Common myeloid progenitor, CD34-positive (primary cell): ENCODE data around the gene BOK.
"Not testable (repeated sequence)": the region's sequence is repeated elsewhere in the genome, so short reads cannot be mapped to it uniquely, and the experiment has no call there.

Experiments
- CTCF ChIA-PET: fragments of 350-600 bp; sonication (Branson Sonifier 250); formaldehyde crosslinking; loops from one replicate; lab custom pipeline; 2021; ENCODE audit warnings: antibody characterized with exemption; lab: Charles Lee
- POLR2A ChIA-PET: fragments of 350-600 bp; sonication (Branson Sonifier 250); formaldehyde crosslinking; loops from one replicate; lab custom pipeline; 2021; ENCODE audit warnings: antibody characterized with exemption; lab: Charles Lee
- DNase-seq, 3 donors: peaks; one replicate each; pipeline versions ENCODE4 v3.0.0 to v3.0.0-alpha.2; 2013
- H3K27ac ChIP-seq, 2 experiments: 1 replicate in 1 of 2; 2 replicates in 1 of 2; pipeline ENCODE4 v1.7.0; 2013; ENCODE audit warnings: inconsistent platforms in 2 of 2, low read length in 2 of 2, mild to moderate bottlenecking in 2 of 2, low read depth in 1 of 2, moderate library complexity in 1 of 2; ENCODE audit not compliant: severe bottlenecking in 2 of 2, insufficient read depth in 1 of 2, poor library complexity in 1 of 2
- H3K27me3 ChIP-seq, 5 experiments: replicated peaks in 2 of 5; 1 replicate in 3 of 5; 2 replicates in 2 of 5; pipeline versions ENCODE4 v1.6.1 to v1.7.0; 2013; ENCODE audit warnings: low read length in 4 of 5, mild to moderate bottlenecking in 2 of 5, moderate library complexity in 2 of 5, inconsistent platforms in 1 of 5; ENCODE audit not compliant: insufficient read depth in 5 of 5, control insufficient read depth in 4 of 5
- H3K36me3 ChIP-seq, 4 experiments: 1 replicate in 2 of 4; 2 replicates in 2 of 4; pipeline versions ENCODE4 v1.6.1 to v1.7.0; 2013; ENCODE audit warnings: low read length in 3 of 4, control low read depth in 1 of 4, mild to moderate bottlenecking in 1 of 4; ENCODE audit not compliant: control insufficient read depth in 4 of 4, insufficient read depth in 4 of 4
- H3K4me1 ChIP-seq, 4 experiments: 1 replicate in 3 of 4; 2 replicates in 1 of 4; pipeline versions ENCODE4 v1.6.1 to v1.7.1; 2013; ENCODE audit warnings: low read length in 3 of 4, mild to moderate bottlenecking in 3 of 4, control low read depth in 1 of 4, inconsistent platforms in 1 of 4, moderate library complexity in 1 of 4; ENCODE audit not compliant: control insufficient read depth in 4 of 4, insufficient read depth in 4 of 4; ENCODE audit errors: control extremely low read depth in 1 of 4
- H3K4me3 ChIP-seq, 7 experiments: 1 replicate in 4 of 7; 2 replicates in 3 of 7; pipeline versions ENCODE4 v1.5.1 to v1.7.0; 2013; ENCODE audit warnings: mild to moderate bottlenecking in 7 of 7, low read length in 6 of 7, moderate library complexity in 6 of 7, inconsistent platforms in 2 of 7, low read depth in 2 of 7, control low read depth in 1 of 7; ENCODE audit not compliant: insufficient read depth in 4 of 7, control insufficient read depth in 1 of 7; ENCODE audit errors: extremely low read depth in 1 of 7
- H3K9me3 ChIP-seq, 5 experiments: 1 replicate in 4 of 5; 2 replicates in 1 of 5; pipeline versions ENCODE4 v1.6.1 to v1.7.1; 2013; ENCODE audit warnings: low read length in 4 of 5, mild to moderate bottlenecking in 2 of 5, inconsistent platforms in 1 of 5, low read depth in 1 of 5, moderate library complexity in 1 of 5; ENCODE audit not compliant: control insufficient read depth in 4 of 5, insufficient read depth in 2 of 5; ENCODE audit errors: control extremely low read depth in 1 of 5
- WGBS: methylation state at CpG from one replicate; pipeline ENCODE4 v1.1.5; 2013; ENCODE audit not compliant: insufficient coverage; 5-methylcytosine and 5-hydroxymethylcytosine counted together

The BOK gene

DNA sequence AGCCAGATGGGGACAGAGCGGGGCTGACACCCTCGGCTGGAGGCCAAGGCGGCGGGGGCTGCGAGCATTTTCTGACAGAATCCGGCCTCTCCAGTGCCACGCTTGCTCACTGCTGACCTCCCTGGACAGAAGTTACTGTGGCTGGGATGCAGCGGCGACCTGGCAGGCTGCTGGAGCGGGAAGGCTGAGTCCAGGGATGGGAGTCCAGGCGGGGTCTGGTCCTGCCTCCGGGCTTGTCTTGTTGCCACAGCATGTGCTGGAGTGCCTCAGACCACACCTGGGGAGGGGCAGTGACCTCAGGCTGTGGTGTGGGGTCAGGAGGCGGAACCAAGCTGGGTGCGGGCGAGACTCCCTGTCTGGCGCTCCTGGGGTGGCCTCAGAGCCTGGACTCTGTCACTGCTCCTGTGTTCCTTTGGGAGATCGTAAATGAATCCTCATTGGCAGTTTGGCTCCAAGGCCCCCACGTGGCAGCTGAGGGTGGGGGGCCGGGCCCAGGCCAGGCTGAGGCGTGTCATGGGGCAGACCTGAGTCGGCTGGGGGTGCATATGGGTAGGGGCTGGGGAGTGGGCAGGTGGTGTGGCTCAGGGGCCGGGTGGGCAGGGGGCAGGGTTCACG, 5.5 kb downstream of the BOK start:
- Histone ChIP-seq H3K4me1 (peaks cover 0 to 7% (median 6%) of the 10 kb centered on the region in 4 experiments), H3K9me3 (no peaks in the 10 kb centered on the region), H3K36me3 (no peaks in the 10 kb centered on the region), H3K27me3 (peaks cover 0 to 33% (median 8%) of the 10 kb centered on the region in 5 experiments), H3K27ac (no peak overlapping the region), H3K4me3 (no peak overlapping the region)
- WGBS: 91% methylated on average over 20 of the region's 23 CpGs
- CTCF ChIA-PET: no interaction called here
- POLR2A ChIA-PET: no interaction called here
- no peak for DNase-seq

- no peaks in the 10 kb centered on the region for H3K4me1 ChIP-seq
- DNase-seq: no peak
- H3K27ac ChIP-seq: no peak overlapping the region
- WGBS: 92% methylated on average over 30 of the region's 36 CpGs
- no peak overlapping the region for H3K4me3 ChIP-seq
- H3K36me3 ChIP-seq: no peaks in the 10 kb centered on the region
- H3K9me3 ChIP-seq: no peaks in the 10 kb centered on the region
- ChIA-PET POLR2A (no interaction called here), CTCF (no interaction called here)
- peaks cover 0 to 30% (median 6%) of the 10 kb centered on the region in 5 experiments for H3K27me3 ChIP-seq
Measured at GRCh38 chr2:241564596-241565410, 6.3 kb downstream of the BOK start.

DNA sequence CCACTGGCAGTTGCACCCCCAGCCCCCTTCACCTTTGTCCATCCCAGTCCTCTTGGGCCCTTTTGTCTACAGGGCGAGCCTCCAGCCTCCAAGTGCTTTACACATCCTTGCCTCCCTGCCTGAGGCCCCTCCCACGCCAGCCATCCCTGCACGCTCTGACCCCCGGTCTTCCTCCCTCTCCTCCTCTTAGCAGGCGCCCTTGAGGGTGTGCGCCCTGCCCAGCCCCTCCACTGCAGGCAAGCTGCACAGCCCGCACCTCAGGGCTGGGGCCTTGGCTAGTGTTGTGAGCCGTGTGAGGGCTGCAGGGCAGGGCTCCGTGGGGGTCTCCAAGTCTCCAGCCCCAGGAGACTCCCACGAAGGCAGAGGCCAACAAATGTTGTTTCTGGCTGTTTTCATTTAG, 6.9 kb downstream of the BOK start:
- H3K4me3 ChIP-seq: no peak overlapping the region
- peaks cover 0 to 27% (median under 1%) of the 10 kb centered on the region in 5 experiments for H3K27me3 ChIP-seq
- POLR2A ChIA-PET: no interaction called here
- CTCF ChIA-PET: no interaction called here
- no peak overlapping the region for H3K27ac ChIP-seq
- H3K9me3 ChIP-seq: no peaks in the 10 kb centered on the region
- no peaks in the 10 kb centered on the region for H3K36me3 ChIP-seq
- DNase-seq: no peak
- 88% methylated on average over 10 of the region's 10 CpGs for WGBS
- no peaks in the 10 kb centered on the region for H3K4me1 ChIP-seq

- peaks cover 0 to 21% (median 0%) of the 10 kb centered on the region in 5 experiments for H3K27me3 ChIP-seq
- DNase-seq, H3K4me3 ChIP-seq, H3K9me3 ChIP-seq, CTCF ChIA-PET, H3K4me1 ChIP-seq, POLR2A ChIA-PET, H3K36me3 ChIP-seq, H3K27ac ChIP-seq: not testable (repeated sequence)
- WGBS: 96% methylated on average over 7 of the region's 11 CpGs
Measured at GRCh38 chr2:241566021-241566420, 7.5 kb downstream of the BOK start.

DNA sequence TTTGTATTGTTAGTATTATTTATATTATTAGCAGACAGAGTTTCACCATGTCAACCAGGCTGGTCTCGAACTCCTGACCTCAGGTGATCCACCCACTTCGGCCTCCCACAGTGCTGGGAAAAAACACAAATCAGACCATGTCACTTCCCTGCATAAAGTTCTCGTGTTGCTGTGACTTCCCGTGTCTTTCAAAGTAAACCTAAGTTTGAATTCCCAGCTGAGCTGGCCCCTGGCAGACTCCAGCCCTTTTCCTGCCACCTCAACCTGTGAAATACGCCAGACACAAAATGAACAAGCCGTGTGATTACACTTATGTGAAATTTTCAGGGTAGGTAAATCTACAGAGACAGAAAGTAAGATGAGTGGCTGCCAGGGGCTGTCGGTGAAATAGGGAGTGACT, 7.9 kb downstream of the BOK start:
- Histone ChIP-seq H3K36me3 (no peaks in the 10 kb centered on the region), H3K27me3 (peaks cover 0 to 21% (median 0%) of the 10 kb centered on the region in 5 experiments), H3K4me3 (no peak overlapping the region), H3K4me1 (no peaks in the 10 kb centered on the region), H3K9me3 (no peaks in the 10 kb centered on the region), H3K27ac (no peak overlapping the region)
- no peak for DNase-seq
- ChIA-PET CTCF (interaction anchor here (1.2 kb wide), 1 partner anchor 8 kb away, joined by 3 read pairs; the partner anchor contains the start of gene BOK), POLR2A (no interaction called here)
- WGBS: 80% methylated on average over 7 of the region's 7 CpGs

GRCh38 chr2:241567266-241567665, 8.7 kb downstream of the BOK start:
- DNase-seq, H3K36me3 ChIP-seq, POLR2A ChIA-PET, H3K4me3 ChIP-seq, H3K27ac ChIP-seq, H3K4me1 ChIP-seq, H3K9me3 ChIP-seq: not testable (repeated sequence)
- H3K27me3 ChIP-seq: peaks cover 0 to 14% (median 0%) of the 10 kb centered on the region in 5 experiments
- CTCF ChIA-PET: interaction anchor here (1.2 kb wide), 1 partner anchor 9 kb away, joined by 3 read pairs; the partner anchor contains the start of gene BOK
- WGBS: 98% methylated on average over 13 of the region's 15 CpGs

GRCh38 chr2:241567776-241568175, 9.2 kb downstream of the BOK start:
- H3K36me3 ChIP-seq: no peaks in the 10 kb centered on the region
- ChIA-PET POLR2A (no interaction called here), CTCF (interaction anchor here (1.2 kb wide), 1 partner anchor 9 kb away, joined by 3 read pairs; the partner anchor contains the start of gene BOK)
- peaks cover 0 to 9% (median 0%) of the 10 kb centered on the region in 5 experiments for H3K27me3 ChIP-seq
- no peaks in the 10 kb centered on the region for H3K9me3 ChIP-seq
- H3K4me1 ChIP-seq: no peaks in the 10 kb centered on the region
- H3K27ac ChIP-seq: no peak overlapping the region
- no peak overlapping the region for H3K4me3 ChIP-seq
- no peak for DNase-seq
- WGBS: 100% methylated on average over 8 of the region's 8 CpGs
